HG02798 (cell line): ENCODE data around the gene CHST4.
"Not testable (repeated sequence)": the region's sequence is repeated elsewhere in the genome, so short reads cannot be mapped to it uniquely, and the experiment has no call there.

Experiments used
- ATAC-seq: cut with Tn5 transposase; IDR thresholded peaks from one replicate; pipeline ENCODE4 v1.9.1; 2021; ENCODE audit warnings: mild to moderate bottlenecking; ENCODE audit not compliant: unreplicated experiment, poor library complexity

CHST4 gene

DNA sequence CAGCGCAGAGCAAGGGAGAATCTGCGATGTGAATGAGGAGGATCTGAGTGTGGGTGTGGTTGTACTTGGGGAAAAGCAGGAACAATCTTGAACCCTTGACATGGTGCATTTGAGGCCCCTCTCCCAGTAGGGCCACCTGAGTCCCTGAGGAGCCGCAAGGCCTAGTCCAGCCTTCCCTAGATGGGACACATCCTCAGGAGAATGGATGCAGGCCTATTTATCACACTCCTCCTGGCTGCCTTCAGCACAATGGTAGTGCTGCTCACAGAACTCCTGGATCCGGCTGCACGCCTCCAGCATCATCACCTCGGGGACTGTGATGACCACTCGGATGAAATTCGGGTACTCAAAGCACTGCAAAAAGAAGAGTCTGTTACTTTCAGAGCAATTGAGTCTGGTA lies 41.7 kb downstream of the CHST4 start:
- no peak for ATAC-seq

DNA sequence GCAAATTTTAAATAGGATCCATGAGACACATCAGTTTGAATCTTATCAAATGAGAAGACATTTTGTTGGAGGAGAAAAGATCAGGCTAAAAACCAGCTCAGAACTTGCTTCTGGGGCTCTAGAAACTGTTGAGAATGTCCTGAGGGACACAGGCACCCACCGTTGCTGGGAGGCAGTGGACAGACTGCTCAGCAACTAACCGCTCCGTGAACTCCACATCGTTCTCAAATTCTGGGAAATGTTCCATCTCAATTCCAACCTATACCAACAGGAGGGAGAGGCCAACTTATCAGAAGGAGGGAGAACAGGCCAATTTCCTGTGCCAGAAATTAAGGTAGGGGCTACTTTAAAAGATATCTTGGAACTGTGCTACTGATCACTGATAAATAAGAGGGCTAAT lies 42.3 kb downstream of the CHST4 start:
- no peak for ATAC-seq

GRCh38 chr16:71569621-71570020 lies 43.4 kb downstream of the CHST4 start:
- ATAC-seq: no peak

- ATAC-seq: no peak
These were observed 43.9 kb downstream of the CHST4 start for GRCh38 chr16:71570144-71570543.

GRCh38 chr16:71572497-71573116 lies 46.4 kb downstream of the CHST4 start:
- ATAC-seq: no peak

GRCh38 chr16:71573387-71574094 lies 47.3 kb downstream of the CHST4 start:
- no peak for ATAC-seq

DNA sequence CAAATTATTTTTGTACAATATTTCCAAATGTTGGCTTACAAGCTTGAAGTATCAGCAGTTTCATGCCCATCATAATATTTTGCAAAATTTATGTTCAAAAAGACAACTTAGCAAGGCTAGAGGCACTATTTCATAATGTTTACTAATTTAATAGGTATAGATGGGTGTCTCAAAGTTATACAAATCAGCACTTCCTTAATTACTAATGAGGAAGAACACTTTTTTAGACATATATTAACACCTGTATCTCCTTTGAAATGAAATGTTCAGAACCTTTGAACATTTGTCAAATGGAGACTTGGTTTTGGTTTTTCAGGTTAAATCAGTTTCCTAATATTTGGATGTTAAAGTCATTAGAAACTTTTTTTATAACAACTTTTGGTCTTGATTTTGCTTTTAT lies 48.5 kb downstream of the CHST4 start:
- no peak for ATAC-seq

DNA sequence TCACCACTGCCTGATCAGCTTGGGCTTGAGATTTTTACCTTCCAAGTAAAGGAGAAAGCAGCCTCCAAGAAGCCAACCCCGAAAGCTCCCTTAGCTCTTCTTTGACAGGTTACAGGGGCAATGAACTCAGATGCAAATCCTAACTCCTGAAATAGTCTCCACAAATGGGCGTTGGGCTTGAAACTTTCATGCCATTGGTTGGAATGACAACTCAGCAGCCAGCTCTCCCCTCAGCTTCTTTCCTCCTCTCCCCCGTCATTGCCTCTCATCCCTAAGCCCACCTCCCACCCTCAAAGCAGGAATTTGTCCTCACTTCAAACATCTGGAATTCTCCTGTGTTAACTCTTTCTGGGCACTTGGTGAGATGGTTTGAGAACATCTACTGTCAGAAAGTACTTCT lies 50.7 kb downstream of the CHST4 start, which contains the start of gene TAT:
Gene TAT, minus strand, starts transcription at position 122 of the 400 bp plus-strand sequence. CDS start 677 bp downstream, outside the sequence.
- no peak for ATAC-seq

DNA sequence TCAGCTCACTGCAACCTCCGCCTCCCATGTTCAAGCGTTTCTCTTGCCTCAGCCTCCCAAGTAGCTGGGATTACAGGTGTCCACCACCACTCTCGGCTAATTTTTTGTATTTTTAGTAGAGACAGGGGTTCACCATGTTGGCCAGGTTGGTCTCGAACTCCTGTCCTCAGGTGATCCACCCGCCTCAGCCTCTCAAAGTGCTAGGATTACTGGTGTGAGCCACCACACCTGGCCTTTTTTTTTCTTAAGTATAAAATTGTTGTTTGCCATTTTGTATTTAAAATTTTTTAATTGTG lies 56.3 kb downstream of the CHST4 start:
- not testable (repeated sequence) for ATAC-seq

DNA sequence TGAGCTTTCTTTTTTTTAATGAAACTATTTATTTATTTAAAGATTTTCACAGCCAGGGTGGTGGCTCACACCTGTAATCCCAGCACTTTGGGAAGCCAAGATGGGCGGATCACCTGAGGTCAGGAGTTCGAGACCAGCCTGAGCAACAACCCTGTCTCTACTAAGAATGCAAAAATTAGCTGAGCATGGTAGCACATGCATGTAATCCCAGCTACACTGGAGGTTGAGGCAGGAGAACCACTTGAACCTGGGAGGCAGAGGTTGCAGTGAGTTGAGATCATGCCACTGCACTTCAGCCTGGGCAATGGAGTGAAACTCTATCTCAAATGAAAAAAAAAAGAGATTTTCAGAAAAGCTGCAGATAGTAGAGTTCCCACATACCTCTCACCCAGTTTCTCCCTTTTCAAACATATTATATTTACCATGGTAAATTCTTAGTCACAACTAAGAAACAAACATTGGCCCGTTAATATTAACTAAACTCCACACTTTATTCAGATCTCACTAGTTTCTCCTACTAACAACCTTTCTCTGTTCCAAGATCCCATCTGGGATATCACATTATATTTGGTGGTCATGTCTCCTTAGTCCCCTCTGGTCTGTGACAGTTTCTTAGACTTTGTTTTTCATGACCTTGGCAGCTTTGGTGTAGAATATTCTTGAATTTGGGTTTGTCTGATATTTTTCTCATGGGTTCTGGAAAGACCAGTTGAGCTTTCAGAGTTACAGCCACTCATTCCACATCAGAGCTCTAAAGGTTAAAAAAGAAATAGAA lies 58.5 kb downstream of the CHST4 start:
- ATAC-seq: no peak

DNA sequence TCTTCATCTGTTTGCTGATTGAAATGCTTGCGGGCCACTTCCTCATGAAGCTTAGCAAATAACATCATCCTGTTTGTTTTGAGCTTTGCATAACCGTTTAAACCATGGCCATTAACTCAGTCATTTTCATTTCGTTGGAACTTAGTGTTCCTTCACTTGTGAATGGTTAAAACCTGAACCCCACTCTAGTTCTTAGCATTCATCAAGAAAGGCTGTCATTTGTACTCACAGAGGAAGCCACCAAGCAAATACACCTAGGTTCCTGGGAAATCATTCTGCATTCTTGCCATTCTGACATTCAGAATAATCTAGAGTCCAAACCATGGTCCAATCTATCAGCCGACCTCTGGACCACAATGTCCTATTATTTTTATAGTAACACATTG lies 59.1 kb downstream of the CHST4 start:
- ATAC-seq: no peak
